Esophagus muscularis mucosa (tissue), 4 donors: ENCODE measurements around the gene TYMS.

Experiments
- EP300 ChIP-seq: sonication (generic); formaldehyde crosslinking; IDR thresholded peaks from one replicate; pipeline ENCODE4 v1.6.1; 2017; ENCODE audit warnings: antibody characterized with exemption
- POLR2A ChIP-seq: fragments of 450-650 bp; IDR thresholded peaks from one replicate; pipeline ENCODE4 v1.6.1; 2017; ENCODE audit warnings: antibody characterized with exemption, moderate library complexity, mild to moderate bottlenecking, low read depth
- POLR2AphosphoS5 ChIP-seq, 2 donors: sonication (generic); formaldehyde crosslinking; IDR thresholded peaks; one replicate each; pipeline ENCODE4 v1.6.1; 2017; ENCODE audit warnings: antibody characterized with exemption in 2 of 2
- TF ChIP-seq, protein P1 (sequence below), 3 experiments: fragments of 200-600 bp in 2 of 3; fragments of 450-650 bp in 1 of 3; sonication (generic) in 2 of 3; IDR thresholded peaks; one replicate each; pipeline ENCODE4 v1.5.1; 2017 to 2019; ENCODE audit warnings: antibody characterized with exemption in 3 of 3, mild to moderate bottlenecking in 2 of 3, moderate library complexity in 1 of 3

DNA sequence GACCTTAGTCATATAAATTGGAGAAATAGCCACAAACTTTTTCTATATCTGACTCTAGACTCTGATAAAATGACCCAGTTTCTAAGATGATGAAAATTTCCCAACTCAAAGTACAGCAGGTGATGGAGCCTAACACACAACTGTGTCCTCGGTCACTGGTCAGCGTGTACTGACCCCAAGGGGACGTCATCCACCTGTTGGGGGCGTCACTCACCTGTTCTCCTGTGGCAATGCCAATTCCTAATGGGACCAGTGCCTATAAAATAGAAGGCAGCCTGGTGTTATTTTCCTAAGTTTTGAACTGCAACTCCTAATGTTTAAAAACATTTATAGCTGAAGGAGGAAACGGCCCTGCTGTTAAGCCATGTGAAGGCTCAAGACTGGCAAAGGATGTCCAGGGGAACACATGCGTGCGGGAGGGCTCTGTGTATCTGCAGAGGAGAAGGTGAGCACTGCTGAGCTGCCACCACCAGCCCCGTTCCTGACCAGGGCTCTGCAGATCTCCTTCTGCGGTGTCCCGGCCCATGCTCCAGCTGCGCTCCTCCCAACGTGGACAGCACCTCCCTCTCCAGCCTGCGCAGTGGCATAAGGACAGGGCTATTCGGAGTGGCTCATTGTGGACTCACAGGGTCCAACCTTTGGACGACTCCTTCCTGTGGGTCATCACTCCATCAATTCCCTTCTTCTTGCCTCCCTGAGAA is 21.2 kb downstream of the TYMS start:
- TF ChIP-seq, protein P1, sequence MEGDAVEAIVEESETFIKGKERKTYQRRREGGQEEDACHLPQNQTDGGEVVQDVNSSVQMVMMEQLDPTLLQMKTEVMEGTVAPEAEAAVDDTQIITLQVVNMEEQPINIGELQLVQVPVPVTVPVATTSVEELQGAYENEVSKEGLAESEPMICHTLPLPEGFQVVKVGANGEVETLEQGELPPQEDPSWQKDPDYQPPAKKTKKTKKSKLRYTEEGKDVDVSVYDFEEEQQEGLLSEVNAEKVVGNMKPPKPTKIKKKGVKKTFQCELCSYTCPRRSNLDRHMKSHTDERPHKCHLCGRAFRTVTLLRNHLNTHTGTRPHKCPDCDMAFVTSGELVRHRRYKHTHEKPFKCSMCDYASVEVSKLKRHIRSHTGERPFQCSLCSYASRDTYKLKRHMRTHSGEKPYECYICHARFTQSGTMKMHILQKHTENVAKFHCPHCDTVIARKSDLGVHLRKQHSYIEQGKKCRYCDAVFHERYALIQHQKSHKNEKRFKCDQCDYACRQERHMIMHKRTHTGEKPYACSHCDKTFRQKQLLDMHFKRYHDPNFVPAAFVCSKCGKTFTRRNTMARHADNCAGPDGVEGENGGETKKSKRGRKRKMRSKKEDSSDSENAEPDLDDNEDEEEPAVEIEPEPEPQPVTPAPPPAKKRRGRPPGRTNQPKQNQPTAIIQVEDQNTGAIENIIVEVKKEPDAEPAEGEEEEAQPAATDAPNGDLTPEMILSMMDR (IDR thresholded peaks at IDR 0.05) = no peak
- no peak for TF ChIP-seq POLR2A
- no peak for TF ChIP-seq POLR2AphosphoS5 (IDR thresholded peaks at IDR 0.05)
- TF ChIP-seq EP300 = no peak
